Transverse colon (tissue), 4 donors: Measurements from ENCODE around the gene MEG3.

Source experiments
- POLR2A ChIP-seq: fragments of 450-650 bp; IDR thresholded peaks from one replicate; pipeline ENCODE4 v1.6.1; 2016; ENCODE audit warnings: antibody characterized with exemption, mild to moderate bottlenecking, moderate library complexity
- POLR2AphosphoS5 ChIP-seq, 3 donors: sonication (generic); formaldehyde crosslinking; IDR thresholded peaks; one replicate each; pipeline ENCODE4 v1.6.1; 2016; ENCODE audit warnings: antibody characterized with exemption in 3 of 3
- TF ChIP-seq, protein P1 (sequence below), 5 experiments: fragments of 200-600 bp in 3 of 5; fragments of 450-650 bp in 2 of 5; sonication (generic) in 3 of 5; IDR thresholded peaks; 1 replicate in 2 of 5; 2 replicates in 3 of 5; pipeline ENCODE4 v1.5.1; 2016 to 2017; ENCODE audit warnings: antibody characterized with exemption in 5 of 5, inconsistent platforms in 3 of 5, mild to moderate bottlenecking in 2 of 5, moderate library complexity in 1 of 5

GRCh38 chr14:100842799-100843198 is 16.9 kb downstream of the MEG3 start:
- TF ChIP-seq, protein P1, sequence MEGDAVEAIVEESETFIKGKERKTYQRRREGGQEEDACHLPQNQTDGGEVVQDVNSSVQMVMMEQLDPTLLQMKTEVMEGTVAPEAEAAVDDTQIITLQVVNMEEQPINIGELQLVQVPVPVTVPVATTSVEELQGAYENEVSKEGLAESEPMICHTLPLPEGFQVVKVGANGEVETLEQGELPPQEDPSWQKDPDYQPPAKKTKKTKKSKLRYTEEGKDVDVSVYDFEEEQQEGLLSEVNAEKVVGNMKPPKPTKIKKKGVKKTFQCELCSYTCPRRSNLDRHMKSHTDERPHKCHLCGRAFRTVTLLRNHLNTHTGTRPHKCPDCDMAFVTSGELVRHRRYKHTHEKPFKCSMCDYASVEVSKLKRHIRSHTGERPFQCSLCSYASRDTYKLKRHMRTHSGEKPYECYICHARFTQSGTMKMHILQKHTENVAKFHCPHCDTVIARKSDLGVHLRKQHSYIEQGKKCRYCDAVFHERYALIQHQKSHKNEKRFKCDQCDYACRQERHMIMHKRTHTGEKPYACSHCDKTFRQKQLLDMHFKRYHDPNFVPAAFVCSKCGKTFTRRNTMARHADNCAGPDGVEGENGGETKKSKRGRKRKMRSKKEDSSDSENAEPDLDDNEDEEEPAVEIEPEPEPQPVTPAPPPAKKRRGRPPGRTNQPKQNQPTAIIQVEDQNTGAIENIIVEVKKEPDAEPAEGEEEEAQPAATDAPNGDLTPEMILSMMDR (IDR thresholded peaks at IDR 0.05), result no peak
- no peak for TF ChIP-seq POLR2AphosphoS5 (IDR thresholded peaks at IDR 0.05)
- TF ChIP-seq POLR2A, result no peak
